Keratinocyte (primary cell): Measurements from ENCODE around the gene NME5. TPM values are rescaled to one million over a fixed set of nuclear protein-coding genes. Genes with fewer than 3 reads are reported as not detected.

ENCODE experiments used
- DNase-seq: peaks from one replicate; pipeline ENCODE4 v3.0.0-alpha.2; 2011; ENCODE audit warnings: low read depth, missing footprints, low spot score
- FAIRE-seq: peaks from 2 replicates; lab custom pipeline; 2011; peaks lifted over from hg19 to GRCh38; lab: Jason Lieb, UNC
- H2AFZ ChIP-seq: 2 replicates; pipeline ENCODE4 v1.6.0; 2012; ENCODE audit warnings: low read length, control low read depth, inconsistent platforms; ENCODE audit not compliant: control insufficient read depth
- H3K27ac ChIP-seq: 2 replicates; pipeline ENCODE4 v1.5.1; 2011; ENCODE audit warnings: low read length; ENCODE audit not compliant: control insufficient read depth, insufficient read depth
- H3K27me3 ChIP-seq: 3 replicates; pipeline ENCODE4 v1.6.0; 2011; ENCODE audit warnings: low read length; ENCODE audit not compliant: control insufficient read depth, insufficient read depth; ENCODE audit errors: extremely low read depth
- H3K36me3 ChIP-seq, 2 experiments: 2 replicates in 1 of 2; 3 replicates in 1 of 2; pipeline ENCODE4 v1.5.1; 2011; ENCODE audit warnings: low read length in 2 of 2, mild to moderate bottlenecking in 1 of 2; ENCODE audit not compliant: control insufficient read depth in 2 of 2, insufficient read depth in 2 of 2; ENCODE audit errors: extremely low read depth in 1 of 2
- H3K4me1 ChIP-seq: 3 replicates; pipeline ENCODE4 v1.5.1; 2011; ENCODE audit warnings: low read length; ENCODE audit not compliant: control insufficient read depth, insufficient read depth; ENCODE audit errors: extremely low read depth
- H3K4me2 ChIP-seq: 3 replicates; pipeline ENCODE4 v1.6.0; 2011; ENCODE audit warnings: low read depth, low read length; ENCODE audit not compliant: control insufficient read depth, insufficient read depth; ENCODE audit errors: extremely low read depth
- H3K4me3 ChIP-seq, 3 experiments: fragments of 200-600 bp in 1 of 3; sonication (generic) in 1 of 3; 2 replicates in 2 of 3; 3 replicates in 1 of 3; pipeline ENCODE4 v1.5.1; 2011 to 2016; ENCODE audit warnings: low read length in 3 of 3, mild to moderate bottlenecking in 3 of 3, control low read depth in 2 of 3, inconsistent platforms in 1 of 3, low read depth in 1 of 3, mixed read lengths in 1 of 3, mixed run types in 1 of 3, moderate library complexity in 1 of 3; ENCODE audit not compliant: control insufficient read depth in 2 of 3, insufficient read depth in 2 of 3; ENCODE audit errors: extremely low read depth in 1 of 3
- H3K79me2 ChIP-seq: 2 replicates; pipeline ENCODE4 v1.6.0; 2012; ENCODE audit warnings: low read length; ENCODE audit not compliant: control insufficient read depth, insufficient read depth
- H3K9ac ChIP-seq: 3 replicates; pipeline ENCODE4 v1.6.0; 2011; ENCODE audit warnings: low read length; ENCODE audit not compliant: control insufficient read depth, insufficient read depth; ENCODE audit errors: extremely low read depth
- H3K9me1 ChIP-seq: 3 replicates; pipeline ENCODE4 v1.6.0; 2011; ENCODE audit warnings: low read length; ENCODE audit not compliant: control insufficient read depth, insufficient read depth; ENCODE audit errors: extremely low read depth
- H3K9me3 ChIP-seq: 2 replicates; pipeline ENCODE4 v1.5.1; 2012; ENCODE audit warnings: low read depth, low read length; ENCODE audit not compliant: control insufficient read depth
- H4K20me1 ChIP-seq: 3 replicates; pipeline ENCODE4 v1.6.0; 2011; ENCODE audit warnings: low read length; ENCODE audit not compliant: control insufficient read depth, insufficient read depth; ENCODE audit errors: extremely low read depth
- EZH2 ChIP-seq: IDR thresholded peaks from one replicate; pipeline ENCODE4 v1.6.1; 2012; ENCODE audit warnings: inconsistent platforms, mild to moderate bottlenecking, low read length, moderate library complexity
- dilution Hi-C: fragments of 300-500 bp; cut with MboI; formaldehyde crosslinking; loops from one replicate; pipeline ENCODE4 v1.7.0; 2020; ENCODE audit warnings: low sequenced_read_pairs; ENCODE audit not compliant: extremely low pct_ligation_motif_present
- polyA plus RNA-seq, 5 experiments: library from polyadenylated mRNA; depleted of rRNA in 3 of 5; stranded (reverse) in 3 of 5; stranded (forward) in 1 of 5; unstranded in 1 of 5; fragments of >200 nt; gene quantifications; 1 replicate in 1 of 5; 2 replicates in 3 of 5; 3 replicates in 1 of 5; pipeline versions ENCODE4 v1.2.1 to v1.2.3, GENCODE V29; 2011 to 2012; ENCODE audit warnings: missing spikeins in 2 of 5, low read depth in 1 of 5, low replicate concordance in 1 of 5
- TF ChIP-seq, protein P1 (sequence below), 3 experiments: IDR thresholded peaks in 1 of 3; conservative IDR thresholded peaks in 1 of 3; optimal IDR thresholded peaks in 1 of 3; 2 replicates in 2 of 3; 3 replicates in 1 of 3; pipeline versions ENCODE3 to v1.5.1; 2011; ENCODE audit warnings: low read length in 3 of 3, mild to moderate bottlenecking in 3 of 3, moderate library complexity in 2 of 3, control low read depth in 1 of 3, inconsistent platforms in 1 of 3; ENCODE audit not compliant: insufficient read depth in 2 of 3; ENCODE audit errors: extremely low read depth in 1 of 3

Gene NME5
- polyA plus RNA-seq, 1 donor (not counting 4 experiments of a cell fraction or from before 2014, with no cell fraction given): 0.13 TPM

- Histone ChIP-seq H3K9me1 (no peaks in the 10 kb centered on the region), H4K20me1 (no peaks in the 10 kb centered on the region), H2AFZ (no peak overlapping the region), H3K4me2 (no peak overlapping the region), H3K27ac (no peak overlapping the region), H3K9me3 (no peaks in the 10 kb centered on the region), H3K27me3 (no peaks in the 10 kb centered on the region), H3K36me3 (no peaks in the 10 kb centered on the region), H3K4me1 (peaks cover 11% of the 10 kb centered on the region), H3K9ac (no peak overlapping the region), H3K79me2 (no peaks in the 10 kb centered on the region), H3K4me3 (no peak overlapping the region)
- dilution Hi-C loops: no loop called here
- TF ChIP-seq, protein P1, sequence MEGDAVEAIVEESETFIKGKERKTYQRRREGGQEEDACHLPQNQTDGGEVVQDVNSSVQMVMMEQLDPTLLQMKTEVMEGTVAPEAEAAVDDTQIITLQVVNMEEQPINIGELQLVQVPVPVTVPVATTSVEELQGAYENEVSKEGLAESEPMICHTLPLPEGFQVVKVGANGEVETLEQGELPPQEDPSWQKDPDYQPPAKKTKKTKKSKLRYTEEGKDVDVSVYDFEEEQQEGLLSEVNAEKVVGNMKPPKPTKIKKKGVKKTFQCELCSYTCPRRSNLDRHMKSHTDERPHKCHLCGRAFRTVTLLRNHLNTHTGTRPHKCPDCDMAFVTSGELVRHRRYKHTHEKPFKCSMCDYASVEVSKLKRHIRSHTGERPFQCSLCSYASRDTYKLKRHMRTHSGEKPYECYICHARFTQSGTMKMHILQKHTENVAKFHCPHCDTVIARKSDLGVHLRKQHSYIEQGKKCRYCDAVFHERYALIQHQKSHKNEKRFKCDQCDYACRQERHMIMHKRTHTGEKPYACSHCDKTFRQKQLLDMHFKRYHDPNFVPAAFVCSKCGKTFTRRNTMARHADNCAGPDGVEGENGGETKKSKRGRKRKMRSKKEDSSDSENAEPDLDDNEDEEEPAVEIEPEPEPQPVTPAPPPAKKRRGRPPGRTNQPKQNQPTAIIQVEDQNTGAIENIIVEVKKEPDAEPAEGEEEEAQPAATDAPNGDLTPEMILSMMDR (optimal IDR thresholded peaks at IDR 0.05 in 1 of 3, IDR thresholded peaks at IDR 0.05 in 1 of 3, conservative IDR thresholded peaks at IDR 0.05 in 1 of 3; ENCODE audit: extremely low read depth in 1 of 3, insufficient read depth in 2 of 3, low read length in 3 of 3): no peak
- no peak for TF ChIP-seq EZH2
- FAIRE-seq (no peak), DNase-seq (no peak)
Observed at GRCh38 chr5:138140268-138140667, 1.0 kb upstream of the NME5 start.

- no peak overlapping the region for H2AFZ ChIP-seq
- no peaks in the 10 kb centered on the region for H3K9me1 ChIP-seq
- dilution Hi-C loops: no loop called here
- no peak overlapping the region for H3K4me2 ChIP-seq
- peaks cover 11% of the 10 kb centered on the region for H3K4me1 ChIP-seq
- no peaks in the 10 kb centered on the region for H4K20me1 ChIP-seq
- H3K79me2 ChIP-seq: no peaks in the 10 kb centered on the region
- TF ChIP-seq EZH2: no peak
- TF ChIP-seq, protein P1 (optimal IDR thresholded peaks at IDR 0.05 in 1 of 3, IDR thresholded peaks at IDR 0.05 in 1 of 3, conservative IDR thresholded peaks at IDR 0.05 in 1 of 3; ENCODE audit: extremely low read depth in 1 of 3, insufficient read depth in 2 of 3, low read length in 3 of 3): no peak
- no peak overlapping the region for H3K4me3 ChIP-seq
- H3K9me3 ChIP-seq: no peaks in the 10 kb centered on the region
- no peak for DNase-seq
- no peak overlapping the region for H3K27ac ChIP-seq
- H3K9ac ChIP-seq: no peak overlapping the region
- no peak for FAIRE-seq
- no peaks in the 10 kb centered on the region for H3K36me3 ChIP-seq
- H3K27me3 ChIP-seq: no peaks in the 10 kb centered on the region
Observed at GRCh38 chr5:138139781-138140090, 508 bp upstream of the NME5 start.
